PC-9 (cell line): ENCODE measurements around the gene STK32B. TPM values are rescaled to one million over a fixed set of nuclear protein-coding genes. Genes with fewer than 3 reads are reported as not detected.

Experiments
- BruUV-seq: library from RNA; stranded (reverse); fragments of 400-500 nt; replicated peaks from 2 replicates; lab custom pipeline; 2021; lab: Mats Ljungman, UMichigan
- CTCF ChIA-PET: fragments of 300-600 bp; sonication (Branson Sonifier 250); formaldehyde crosslinking; loops from one replicate; lab custom pipeline; 2022; ENCODE audit warnings: antibody characterized with exemption; lab: Charles Lee
- POLR2A ChIA-PET: fragments of 300-600 bp; sonication (Branson Sonifier 250); formaldehyde crosslinking; loops from one replicate; lab custom pipeline; 2022; ENCODE audit warnings: antibody characterized with exemption; ENCODE audit not compliant: unreplicated experiment; lab: Charles Lee
- DNase-seq, 2 experiments: peaks; one replicate each; pipeline versions ENCODE4 v3.0.0 to v3.0.0-alpha.2; 2015 to 2022; ENCODE audit warnings: mixed read lengths in 1 of 2
- H2AFZ ChIP-seq: fragments of 200-600 bp; sonication (generic); 2 replicates; pipeline ENCODE4 v1.8.1; 2017; ENCODE audit warnings: antibody characterized with exemption
- H3F3A ChIP-seq: fragments of 200-600 bp; sonication (generic); 2 replicates; pipeline ENCODE4 v1.8.1; 2017; ENCODE audit warnings: antibody characterized with exemption, mild to moderate bottlenecking, low read depth; ENCODE audit not compliant: insufficient read depth
- H3K27ac ChIP-seq: fragments of 200-600 bp; sonication (generic); 2 replicates; pipeline ENCODE4 v1.6.1; 2016; ENCODE audit warnings: mixed run types
- H3K27me3 ChIP-seq: fragments of 200-600 bp; sonication (generic); 2 replicates; pipeline ENCODE4 v1.6.1; 2016; ENCODE audit warnings: low read depth, mixed run types; ENCODE audit not compliant: insufficient read depth
- H3K36me3 ChIP-seq: fragments of 200-600 bp; sonication (generic); 2 replicates; pipeline ENCODE4 v1.6.1; 2016; ENCODE audit warnings: low read depth, mixed run types
- H3K4me1 ChIP-seq: fragments of 200-600 bp; sonication (generic); replicated peaks from 2 replicates; pipeline ENCODE4 v1.6.1; 2016; ENCODE audit warnings: mixed run types; ENCODE audit not compliant: insufficient read depth
- H3K4me2 ChIP-seq: fragments of 200-600 bp; sonication (generic); 2 replicates; pipeline ENCODE4 v1.6.1; 2017; ENCODE audit warnings: mixed run types
- H3K4me3 ChIP-seq: fragments of 200-600 bp; sonication (generic); 2 replicates; pipeline ENCODE4 v1.6.1; 2016; ENCODE audit warnings: mixed run types
- H3K79me2 ChIP-seq: fragments of 200-600 bp; sonication (generic); 2 replicates; pipeline ENCODE4 v1.6.1; 2017; ENCODE audit warnings: low read depth, mixed run types
- H3K9me2 ChIP-seq: fragments of 200-600 bp; sonication (generic); 2 replicates; pipeline ENCODE4 v1.8.1; 2017; ENCODE audit warnings: mild to moderate bottlenecking; ENCODE audit not compliant: insufficient read depth
- H3K9me3 ChIP-seq: fragments of 200-600 bp; sonication (generic); 2 replicates; pipeline ENCODE4 v1.8.1; 2016; ENCODE audit warnings: low read depth; ENCODE audit not compliant: insufficient read depth
- H4K20me1 ChIP-seq: fragments of 200-600 bp; sonication (generic); 2 replicates; pipeline ENCODE4 v1.8.1; 2017; ENCODE audit not compliant: insufficient read depth
- CTCF ChIP-seq: fragments of 200-600 bp; sonication (generic); conservative IDR thresholded peaks from 2 replicates; pipeline ENCODE4 v1.6.1; 2017; ENCODE audit warnings: mixed run types, antibody characterized with exemption, mild to moderate bottlenecking, moderate library complexity
- EZH2 ChIP-seq: fragments of 200-600 bp; sonication (generic); IDR thresholded peaks from 2 replicates; pipeline ENCODE4 v1.8.0; 2017; ENCODE audit warnings: antibody characterized with exemption, low read depth
- intact Hi-C: fragments of 100-400 bp; cut with micrococcal nuclease; formaldehyde crosslinking; loops from one replicate; pipeline ENCODE4 v1.10.0; 2022; ENCODE audit not compliant: unreplicated experiment
- total RNA-seq: library from RNA; stranded (reverse); gene quantifications from 2 replicates; pipeline ENCODE4 v1.2.3, GENCODE V29; 2021

Gene STK32B
- total RNA-seq, 1 experiment from 2014 or later, result not detected

- Histone ChIP-seq H2AFZ (no peak overlapping the region), H3K4me1 (no peaks in the 10 kb centered on the region), H3K4me3 (no peak overlapping the region), H3F3A (no peaks in the 10 kb centered on the region), H3K4me2 (no peak overlapping the region), H3K79me2 (no peaks in the 10 kb centered on the region), H3K9me2 (no peaks in the 10 kb centered on the region), H3K9me3 (no peaks in the 10 kb centered on the region), H3K36me3 (no peaks in the 10 kb centered on the region), H3K27ac (no peak overlapping the region), H3K27me3 (no peaks in the 10 kb centered on the region), H4K20me1 (no peaks in the 10 kb centered on the region)
- no peak for TF ChIP-seq CTCF
- TF ChIP-seq EZH2, result no peak
- DNase-seq, result no peak
- POLR2A ChIA-PET, result no interaction called here
- CTCF ChIA-PET, result no interaction called here
- intact Hi-C loops, result no loop called here
- no TSS peak for BruUV-seq
Observed at GRCh38 chr4:5526080-5526846, 475.0 kb downstream of the STK32B start.

- H3F3A ChIP-seq, result no peaks in the 10 kb centered on the region
- TF ChIP-seq EZH2 (no peak), CTCF (no peak)
- intact Hi-C loops, result no loop called here
- no peak for DNase-seq
- H4K20me1 ChIP-seq, result no peaks in the 10 kb centered on the region
- no peaks in the 10 kb centered on the region for H3K9me2 ChIP-seq
- no peak overlapping the region for H3K27ac ChIP-seq
- no peak overlapping the region for H2AFZ ChIP-seq
- no peaks in the 10 kb centered on the region for H3K36me3 ChIP-seq
- H3K4me3 ChIP-seq, result no peak overlapping the region
- no peaks in the 10 kb centered on the region for H3K9me3 ChIP-seq
- no peaks in the 10 kb centered on the region for H3K27me3 ChIP-seq
- ChIA-PET POLR2A (no interaction called here), CTCF (no interaction called here)
- BruUV-seq, result no TSS peak
- no peak overlapping the region for H3K4me2 ChIP-seq
- no peaks in the 10 kb centered on the region for H3K79me2 ChIP-seq
- H3K4me1 ChIP-seq, result no peaks in the 10 kb centered on the region
Observed at GRCh38 chr4:5527211-5527610, 475.9 kb downstream of the STK32B start.

- Histone ChIP-seq H3K4me1 (no peaks in the 10 kb centered on the region), H3K4me2 (no peak overlapping the region), H3K36me3 (no peaks in the 10 kb centered on the region), H3F3A (no peaks in the 10 kb centered on the region), H2AFZ (no peak overlapping the region), H3K9me3 (no peaks in the 10 kb centered on the region), H3K4me3 (no peak overlapping the region), H3K9me2 (no peaks in the 10 kb centered on the region), H3K79me2 (no peaks in the 10 kb centered on the region), H3K27me3 (peaks cover 5% of the 10 kb centered on the region; the same call in 1 of the 2 replicates), H4K20me1 (no peaks in the 10 kb centered on the region), H3K27ac (no peak overlapping the region)
- CTCF ChIA-PET, result no interaction called here
- TF ChIP-seq CTCF, result no peak
- TF ChIP-seq EZH2, result no peak
- BruUV-seq, result no TSS peak
- intact Hi-C loops, result no loop called here
- POLR2A ChIA-PET, result no interaction called here
- DNase-seq, result no peak
Observed at GRCh38 chr4:5528031-5528436, 476.8 kb downstream of the STK32B start.
